Measurements from ENCODE around the gene TSPAN32.
"Not testable (repeated sequence)": the region's sequence is repeated elsewhere in the genome, so short reads cannot be mapped to it uniquely, and the experiment has no call there.

DNA sequence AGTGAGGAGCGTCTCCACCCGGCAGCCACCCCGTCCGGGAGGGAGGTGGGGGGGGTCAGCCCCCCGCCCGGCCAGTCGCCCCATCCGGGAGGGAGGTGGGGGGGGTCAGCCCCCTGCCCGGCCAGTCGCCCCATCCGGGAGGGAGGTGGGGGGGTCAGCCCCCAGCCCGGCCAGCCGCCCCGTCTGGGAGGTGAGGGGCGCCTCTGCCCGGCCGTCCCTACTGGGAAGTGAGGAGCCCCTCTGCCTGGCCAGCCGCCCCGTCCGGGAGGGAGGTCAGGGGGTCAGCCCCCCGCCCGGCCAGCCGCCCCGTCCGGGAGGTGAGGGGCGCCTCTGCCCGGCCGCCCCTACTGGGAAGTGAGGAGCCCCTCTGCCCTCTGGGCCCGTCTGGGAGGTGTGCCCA lies 30.8 kb downstream of the TSPAN32 start:
- TF ChIP-seq, protein P1, sequence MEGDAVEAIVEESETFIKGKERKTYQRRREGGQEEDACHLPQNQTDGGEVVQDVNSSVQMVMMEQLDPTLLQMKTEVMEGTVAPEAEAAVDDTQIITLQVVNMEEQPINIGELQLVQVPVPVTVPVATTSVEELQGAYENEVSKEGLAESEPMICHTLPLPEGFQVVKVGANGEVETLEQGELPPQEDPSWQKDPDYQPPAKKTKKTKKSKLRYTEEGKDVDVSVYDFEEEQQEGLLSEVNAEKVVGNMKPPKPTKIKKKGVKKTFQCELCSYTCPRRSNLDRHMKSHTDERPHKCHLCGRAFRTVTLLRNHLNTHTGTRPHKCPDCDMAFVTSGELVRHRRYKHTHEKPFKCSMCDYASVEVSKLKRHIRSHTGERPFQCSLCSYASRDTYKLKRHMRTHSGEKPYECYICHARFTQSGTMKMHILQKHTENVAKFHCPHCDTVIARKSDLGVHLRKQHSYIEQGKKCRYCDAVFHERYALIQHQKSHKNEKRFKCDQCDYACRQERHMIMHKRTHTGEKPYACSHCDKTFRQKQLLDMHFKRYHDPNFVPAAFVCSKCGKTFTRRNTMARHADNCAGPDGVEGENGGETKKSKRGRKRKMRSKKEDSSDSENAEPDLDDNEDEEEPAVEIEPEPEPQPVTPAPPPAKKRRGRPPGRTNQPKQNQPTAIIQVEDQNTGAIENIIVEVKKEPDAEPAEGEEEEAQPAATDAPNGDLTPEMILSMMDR (conservative IDR thresholded peaks at IDR 0.05; ENCODE audit: low read depth, low read length) = not testable (repeated sequence)
- TF ChIP-seq EZH2 (IDR thresholded peaks at IDR 0.05; ENCODE audit: borderline replicate concordance, low read depth, low read length, poor library complexity, severe bottlenecking) = not testable (repeated sequence)

All from A673 (cell line).